Tongue (tissue), 2 donors: ENCODE measurements around the gene UBAP1L. TPM values are rescaled to one million over a fixed set of nuclear protein-coding genes. Genes with fewer than 3 reads are reported as not detected.
"Not testable (repeated sequence)": the region's sequence is repeated elsewhere in the genome, so short reads cannot be mapped to it uniquely, and the experiment has no call there.

ENCODE experiments used
- DNase-seq: peaks from one replicate; pipeline ENCODE4 v3.0.0-alpha.2; 2015
- total RNA-seq: library from RNA; depleted of rRNA; stranded (reverse); fragments of >200 nt; gene quantifications from one replicate; pipeline ENCODE4 v1.2.3, GENCODE V29; 2014

UBAP1L gene
- total RNA-seq, 1 donor from 2014 or later, result 2.3 TPM

GRCh38 chr15:65099801-65100200 is 15.2 kb downstream of the UBAP1L start:
- not testable (repeated sequence) for DNase-seq

DNA sequence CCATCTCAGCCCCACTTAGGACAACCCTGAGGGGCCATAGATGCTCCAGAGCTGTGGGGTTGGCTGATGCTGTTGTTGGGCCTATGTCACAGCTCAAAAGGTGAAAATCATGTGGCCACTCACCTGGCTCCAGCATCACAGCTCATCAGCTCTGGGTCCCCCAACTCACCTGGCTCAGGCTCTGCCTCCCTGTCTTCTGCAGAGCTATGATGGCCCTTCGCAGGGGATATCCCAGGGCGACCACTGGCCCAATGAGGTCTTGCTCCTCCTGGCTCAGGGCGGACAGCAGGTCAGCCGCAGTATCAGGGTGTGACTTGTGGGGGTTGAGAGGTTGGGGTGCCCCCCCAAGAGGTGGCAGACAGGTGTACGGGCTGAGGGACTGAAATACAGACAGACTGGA is 15.7 kb downstream of the UBAP1L start:
- no peak for DNase-seq

DNA sequence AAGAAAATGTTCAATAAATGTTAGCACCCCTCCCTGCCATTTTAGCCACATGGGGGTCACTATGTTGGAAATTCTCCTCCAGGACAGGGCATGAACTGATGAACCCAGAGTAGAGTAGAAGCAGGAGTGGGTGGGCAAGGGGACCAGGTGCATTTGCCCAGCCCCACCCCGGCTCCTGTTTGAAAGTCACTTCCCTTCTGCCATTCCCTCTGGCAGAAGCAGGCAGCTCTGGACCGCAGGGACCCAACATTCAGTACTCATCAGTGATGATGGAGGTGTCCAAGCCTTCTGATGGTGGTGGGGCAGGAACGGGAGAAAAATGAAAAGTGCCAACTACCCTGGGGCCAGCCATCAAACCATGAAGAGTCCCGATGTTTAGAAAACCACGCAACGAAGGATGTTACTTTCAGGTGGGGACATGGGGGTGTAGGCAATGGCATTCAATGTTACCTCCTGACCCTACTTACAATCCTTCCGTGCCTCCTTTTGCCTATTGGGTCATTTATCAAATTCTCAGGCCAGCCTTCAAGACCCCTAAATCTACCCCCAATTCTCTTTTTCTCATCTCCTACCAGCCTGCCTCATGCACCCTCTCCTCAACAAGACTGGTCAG is 17.2 kb downstream of the UBAP1L start:
- no peak for DNase-seq

- DNase-seq, result no peak
These were observed 18.3 kb downstream of the UBAP1L start for GRCh38 chr15:65096481-65097385.

DNA sequence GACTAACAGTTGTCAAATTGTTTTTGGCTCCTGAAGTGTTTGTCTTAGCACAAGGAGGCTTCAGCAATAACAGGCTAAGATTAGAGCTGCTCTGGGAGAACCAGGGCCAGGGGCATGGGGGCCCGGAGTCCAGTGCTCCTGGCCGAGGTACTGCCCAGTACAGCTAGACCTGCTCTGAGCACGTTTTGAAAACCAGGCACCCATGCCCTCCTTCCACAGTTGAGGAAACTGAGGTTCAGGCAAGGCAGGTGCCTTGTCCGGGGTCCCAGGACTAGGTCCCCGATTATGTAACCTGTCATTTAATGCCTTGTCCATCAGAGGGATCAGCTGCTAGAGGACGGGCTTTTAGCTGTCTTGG is 19.3 kb downstream of the UBAP1L start:
- DNase-seq, result no peak

DNA sequence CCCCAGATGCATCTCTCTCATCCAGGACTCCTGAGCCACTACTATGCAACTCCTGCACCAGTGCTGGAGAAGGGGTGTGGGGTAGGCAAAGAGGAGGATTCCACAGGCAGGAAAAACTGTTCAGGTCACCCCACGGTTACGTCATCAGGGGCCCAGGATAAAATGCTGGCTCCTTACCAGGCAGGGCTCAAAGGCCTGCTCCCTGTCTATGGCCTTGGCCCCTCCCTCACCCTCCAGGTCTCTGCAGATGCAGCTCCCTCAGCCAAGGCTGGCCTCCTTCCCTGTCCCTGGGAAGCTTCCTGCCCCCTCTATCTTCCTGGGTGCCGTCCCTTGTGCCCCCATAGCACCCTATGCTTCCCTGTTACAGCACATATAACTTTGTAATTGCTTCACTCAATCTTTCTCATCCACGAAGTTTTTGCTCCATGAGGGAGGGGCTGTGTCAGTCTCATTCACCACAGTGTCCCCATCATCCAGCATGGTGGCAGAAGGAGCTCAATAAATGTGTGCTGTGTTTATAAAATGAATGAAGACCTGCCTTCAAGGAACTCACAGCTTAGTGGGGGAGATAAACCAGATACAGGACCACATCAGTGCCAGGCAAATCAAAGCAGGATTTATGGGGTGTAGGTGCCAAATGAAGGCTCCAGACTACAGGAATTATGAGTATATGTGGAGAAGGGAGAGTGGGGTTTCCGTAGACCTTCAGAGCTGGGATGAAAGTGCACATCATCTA is 19.8 kb downstream of the UBAP1L start:
- DNase-seq, result no peak

- DNase-seq, result no peak
These were observed 20.6 kb downstream of the UBAP1L start for GRCh38 chr15:65094294-65094995.

DNA sequence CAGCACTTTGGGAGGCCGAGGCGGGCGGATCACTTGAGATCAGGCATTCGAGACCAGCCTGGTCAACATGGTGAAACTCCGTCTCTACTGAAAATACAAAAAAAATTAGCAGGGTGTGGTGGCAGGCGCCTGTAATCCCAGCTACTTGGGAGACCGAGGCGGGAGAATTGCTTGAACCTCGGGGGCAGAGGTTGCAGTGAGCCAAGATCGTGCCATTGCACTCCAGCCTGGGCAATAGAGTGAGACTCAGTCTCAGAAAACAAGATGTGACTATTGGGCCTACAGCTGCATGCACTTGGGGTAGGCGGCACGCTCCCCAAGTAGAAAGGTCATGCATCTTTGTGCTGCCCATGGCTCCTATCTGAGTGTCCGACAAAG is 21.2 kb downstream of the UBAP1L start:
- DNase-seq, result not testable (repeated sequence)

- no peak for DNase-seq
These were observed 21.8 kb downstream of the UBAP1L start for GRCh38 chr15:65092911-65093792.

DNA sequence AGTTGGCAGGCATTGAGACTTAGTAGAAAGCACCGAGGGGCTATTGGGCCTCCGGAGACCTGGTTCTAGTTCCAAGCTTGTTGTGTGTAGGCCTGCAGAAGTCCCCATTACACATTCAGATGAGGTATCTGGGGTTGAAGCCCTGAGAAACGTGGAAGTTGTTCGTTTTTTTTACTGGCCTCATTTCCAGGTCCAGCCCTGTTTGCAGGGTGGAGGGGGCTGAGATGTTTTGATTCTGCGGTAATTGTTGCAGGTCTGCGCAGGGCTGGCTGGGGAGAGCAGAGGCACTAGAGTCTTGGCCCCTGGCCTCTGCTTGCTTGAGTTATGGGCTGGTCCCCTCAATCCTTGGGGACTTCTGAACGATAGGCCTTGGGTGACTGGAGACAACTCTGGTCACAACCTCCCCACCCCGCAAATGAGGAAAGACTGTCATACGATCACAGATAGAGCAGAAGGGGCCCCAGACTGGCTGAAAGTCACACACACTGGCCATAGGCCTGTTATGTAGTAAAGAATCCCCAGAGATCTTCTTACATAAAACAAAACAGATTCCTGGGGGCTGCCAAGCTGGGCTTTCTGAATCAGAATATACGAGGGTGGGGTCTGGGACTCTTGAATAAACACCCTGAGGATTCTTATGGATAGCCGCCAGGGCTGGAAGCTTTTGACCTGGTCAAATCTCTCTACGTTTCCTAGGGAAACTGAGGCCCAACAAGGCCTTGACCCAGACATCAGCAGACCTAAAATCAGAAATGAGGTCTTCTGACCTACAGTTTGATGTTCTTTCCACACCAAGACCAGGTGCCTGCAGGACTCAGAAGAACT is 22.8 kb downstream of the UBAP1L start:
- no peak for DNase-seq

- DNase-seq, result peak; percentile 17
These were observed 25.7 kb downstream of the UBAP1L start for GRCh38 chr15:65089206-65089824.

- DNase-seq, result no peak
These were observed 26.4 kb downstream of the UBAP1L start for GRCh38 chr15:65088643-65089021.

DNA sequence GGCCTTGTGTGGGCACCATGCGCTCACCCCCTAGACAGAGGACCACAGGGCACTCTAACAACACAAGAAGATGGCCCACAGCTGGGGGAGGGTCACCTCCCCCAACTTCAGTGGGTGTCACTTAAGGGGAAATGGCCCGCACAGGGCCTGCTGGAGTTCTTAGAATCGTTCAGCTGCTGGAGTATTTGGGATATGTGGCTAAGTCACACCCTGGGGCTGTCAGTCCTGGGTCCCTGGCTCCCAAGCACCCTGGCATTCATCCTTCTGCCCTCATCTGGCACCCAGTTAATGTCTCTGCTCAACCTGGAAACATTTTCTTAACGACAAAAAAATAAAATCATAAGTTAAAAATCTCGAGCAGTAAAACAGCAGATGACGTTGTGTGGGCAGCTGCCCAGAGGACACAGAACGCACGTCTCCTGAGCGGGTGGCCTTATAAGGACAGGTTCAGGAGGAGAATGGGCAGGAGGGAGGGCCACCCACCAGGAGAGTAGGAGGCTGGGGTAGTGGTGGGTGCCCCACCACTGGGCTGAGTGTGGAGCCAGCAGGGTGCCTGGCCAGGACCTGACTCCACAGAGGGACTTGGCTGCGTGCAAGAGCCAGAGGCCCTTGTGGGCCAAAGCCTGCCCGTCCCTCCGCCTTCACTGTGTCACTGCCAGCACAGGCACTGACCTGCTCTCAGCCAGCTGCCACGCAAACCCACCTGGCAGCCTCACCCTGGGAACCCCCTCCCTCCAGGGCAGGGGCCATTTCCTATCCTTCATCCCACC is 26.9 kb downstream of the UBAP1L start:
- DNase-seq, result peak; percentile 40

DNA sequence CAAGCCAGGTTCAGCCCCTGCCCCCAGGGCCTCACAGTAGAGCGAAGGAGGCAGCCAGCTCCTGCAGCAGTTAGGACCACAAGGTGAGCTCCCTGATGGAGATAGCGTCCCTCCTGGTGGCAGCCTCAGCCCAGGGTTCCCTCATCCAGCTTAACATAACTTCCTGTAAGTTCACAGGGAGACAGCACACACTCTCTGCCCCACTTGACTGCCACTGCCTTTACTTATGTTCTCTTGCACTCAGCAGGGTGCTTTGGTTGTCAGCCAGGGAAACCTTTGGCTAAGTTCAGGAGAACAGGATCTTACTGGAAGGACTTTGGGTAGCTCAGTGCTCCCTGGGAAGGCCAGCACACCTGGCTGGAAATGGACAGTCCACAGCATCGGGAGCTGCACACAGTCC is 27.6 kb downstream of the UBAP1L start:
- no peak for DNase-seq

DNA sequence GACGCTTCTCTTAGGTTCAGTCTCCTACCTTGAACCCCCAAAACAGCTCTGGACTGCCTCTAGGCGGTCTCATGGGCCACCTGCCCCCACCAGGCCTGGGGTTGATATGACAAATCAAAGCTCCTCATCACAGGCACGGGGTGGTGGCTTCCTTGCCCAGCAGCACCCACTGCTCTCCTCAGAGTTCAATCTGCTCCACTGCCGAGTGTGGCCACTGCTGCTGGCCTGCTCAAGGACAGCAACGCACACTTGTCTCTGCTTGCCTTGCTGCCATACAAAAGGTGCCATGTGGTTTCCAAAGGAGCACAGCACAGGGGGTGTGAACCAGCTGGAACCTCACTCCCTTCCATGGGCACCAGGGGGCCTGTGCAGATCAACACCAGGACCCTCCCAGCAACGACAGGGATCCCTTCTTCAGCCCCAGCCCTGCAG is 28.3 kb downstream of the UBAP1L start:
- DNase-seq, result peak; percentile 15

- peak; percentile 14 for DNase-seq
These were observed 28.9 kb downstream of the UBAP1L start for GRCh38 chr15:65085990-65086679.

DNA sequence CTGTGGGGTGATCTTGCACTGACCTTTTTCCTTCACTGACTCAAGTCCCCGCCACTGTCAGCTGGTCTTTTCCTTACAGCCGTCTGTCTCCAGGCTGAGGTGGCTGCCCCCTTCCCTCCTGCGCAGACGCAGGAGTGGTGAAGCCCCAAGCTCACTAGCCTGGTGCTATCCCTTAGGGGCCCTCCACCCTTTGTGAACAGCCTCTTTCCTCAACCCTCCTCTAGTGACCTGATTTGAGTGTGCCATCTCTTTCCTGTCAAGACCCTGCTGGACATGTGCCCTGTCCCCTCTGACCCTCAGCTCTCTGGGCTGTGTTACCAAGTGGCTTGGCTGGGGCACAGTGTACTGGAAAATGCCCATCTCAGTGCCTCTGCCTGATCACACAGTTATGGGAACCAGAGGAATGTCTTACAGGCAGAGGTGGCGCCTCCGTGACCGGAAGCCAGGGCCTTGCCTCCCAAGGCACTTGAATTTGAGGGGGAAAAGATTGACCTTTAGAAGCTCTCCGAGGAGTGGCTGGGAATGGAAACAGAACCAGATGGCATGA is 29.7 kb downstream of the UBAP1L start:
- DNase-seq, result no peak

- no peak for DNase-seq
These were observed 30.3 kb downstream of the UBAP1L start for GRCh38 chr15:65084500-65085206.
